Glomerular visceral epithelial cell (primary cell): Measurements from ENCODE around the gene FNDC11.
"Not testable (repeated sequence)": the region's sequence is repeated elsewhere in the genome, so short reads cannot be mapped to it uniquely, and the experiment has no call there.

Experiments
- DNase-seq: peaks from one replicate; pipeline ENCODE4 v3.0.0-alpha.2; 2016; ENCODE audit errors: extremely low spot score

FNDC11 gene, protein sequence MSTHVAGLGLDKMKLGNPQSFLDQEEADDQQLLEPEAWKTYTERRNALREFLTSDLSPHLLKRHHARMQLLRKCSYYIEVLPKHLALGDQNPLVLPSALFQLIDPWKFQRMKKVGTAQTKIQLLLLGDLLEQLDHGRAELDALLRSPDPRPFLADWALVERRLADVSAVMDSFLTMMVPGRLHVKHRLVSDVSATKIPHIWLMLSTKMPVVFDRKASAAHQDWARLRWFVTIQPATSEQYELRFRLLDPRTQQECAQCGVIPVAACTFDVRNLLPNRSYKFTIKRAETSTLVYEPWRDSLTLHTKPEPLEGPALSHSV

DNA sequence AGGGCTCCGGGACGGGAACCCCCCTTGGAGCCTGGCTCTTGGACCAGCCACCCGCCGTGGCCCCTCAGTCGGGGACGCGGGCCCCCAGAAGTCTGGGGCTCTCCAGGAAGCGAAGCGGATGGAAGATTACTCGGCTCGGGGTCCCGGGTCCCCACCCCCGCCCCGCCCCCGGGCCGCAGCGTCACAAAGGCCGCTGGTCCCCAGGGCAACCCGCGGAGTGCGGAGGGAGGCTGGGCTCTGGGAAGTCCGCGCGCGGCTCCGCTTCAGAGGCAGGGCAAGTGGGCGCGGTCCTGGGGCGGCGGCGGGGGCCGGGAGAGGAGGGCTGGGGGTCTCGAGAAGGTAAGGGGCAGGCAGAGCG lies at the start of gene FNDC11:
TSS of gene FNDC11 (plus strand) at position 227 of the 358 bp plus-strand sequence. CDS start 1,505 bp downstream, outside the sequence.
- no peak for DNase-seq

- DNase-seq, result no peak
These were observed 49.3 kb upstream of the FNDC11 start for GRCh38 chr20:63504642-63505041.

GRCh38 chr20:63505281-63505680 lies 48.7 kb upstream of the FNDC11 start:
- DNase-seq, result no peak

- no peak for DNase-seq
These were observed 48.2 kb upstream of the FNDC11 start for GRCh38 chr20:63505723-63506122.

GRCh38 chr20:63507083-63507743 lies 46.7 kb upstream of the FNDC11 start:
- DNase-seq, result no peak

- DNase-seq, result no peak
These were observed 45.7 kb upstream of the FNDC11 start for GRCh38 chr20:63508072-63508768.

DNA sequence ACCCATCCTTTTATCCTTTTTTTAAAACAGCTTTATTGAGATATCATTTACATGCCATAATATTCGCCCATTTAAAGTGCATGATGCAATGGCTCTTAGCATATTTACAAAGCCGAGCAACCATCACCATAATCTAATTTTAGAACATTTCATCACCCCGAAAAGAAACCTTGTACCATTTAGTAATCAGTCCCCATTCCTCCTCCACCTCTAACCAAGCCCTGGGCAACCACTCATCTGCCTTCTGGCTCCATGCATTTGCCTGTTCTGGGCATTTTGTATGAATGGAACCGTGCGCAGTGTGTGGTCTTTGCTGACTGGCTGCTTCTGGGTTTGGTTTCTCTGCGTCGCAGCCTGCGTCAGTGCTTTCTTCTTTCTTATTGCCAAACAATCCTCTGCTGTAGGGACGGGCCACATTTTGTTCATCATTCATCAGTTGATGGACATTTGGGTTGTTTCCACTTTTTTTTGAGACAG lies 44.8 kb upstream of the FNDC11 start:
- no peak for DNase-seq

DNA sequence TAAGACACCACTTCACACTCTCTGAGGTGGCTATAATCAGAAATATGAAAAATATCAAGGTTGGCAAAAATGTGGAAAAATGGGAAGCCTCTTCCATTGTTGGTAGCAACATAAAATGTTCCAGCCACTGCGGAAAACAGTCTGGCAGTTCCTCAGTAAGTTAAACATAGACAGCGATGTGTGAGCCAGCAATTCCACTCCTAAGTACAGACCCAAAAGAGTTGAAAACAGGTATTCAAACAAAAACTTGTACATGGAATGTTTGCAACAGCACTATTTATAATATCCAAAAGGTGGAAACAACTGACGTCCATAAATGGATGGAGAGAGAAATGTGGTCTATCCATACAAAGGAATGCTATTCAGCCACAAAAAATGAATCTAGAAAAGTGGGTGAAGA lies 40.8 kb upstream of the FNDC11 start:
- DNase-seq, result no peak

DNA sequence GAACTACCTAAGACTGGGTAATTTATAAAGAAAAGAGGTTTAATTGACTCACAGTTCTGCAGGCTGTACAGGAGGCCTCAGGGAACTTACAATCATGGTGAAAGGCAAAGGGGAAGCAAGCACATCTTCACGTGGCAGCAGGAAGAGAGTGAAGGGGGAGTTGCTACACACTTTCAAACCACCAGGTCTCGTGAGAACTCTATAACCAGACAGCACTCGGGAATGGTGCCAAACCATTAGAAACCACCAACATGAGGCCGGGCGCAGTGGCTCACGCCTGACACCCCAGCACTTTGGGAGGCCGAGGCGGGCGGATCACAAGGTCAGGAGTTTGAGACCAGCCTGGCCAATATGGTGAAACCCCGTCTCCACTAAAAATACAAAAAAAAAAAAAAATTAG lies 39.4 kb upstream of the FNDC11 start:
- not testable (repeated sequence) for DNase-seq

DNA sequence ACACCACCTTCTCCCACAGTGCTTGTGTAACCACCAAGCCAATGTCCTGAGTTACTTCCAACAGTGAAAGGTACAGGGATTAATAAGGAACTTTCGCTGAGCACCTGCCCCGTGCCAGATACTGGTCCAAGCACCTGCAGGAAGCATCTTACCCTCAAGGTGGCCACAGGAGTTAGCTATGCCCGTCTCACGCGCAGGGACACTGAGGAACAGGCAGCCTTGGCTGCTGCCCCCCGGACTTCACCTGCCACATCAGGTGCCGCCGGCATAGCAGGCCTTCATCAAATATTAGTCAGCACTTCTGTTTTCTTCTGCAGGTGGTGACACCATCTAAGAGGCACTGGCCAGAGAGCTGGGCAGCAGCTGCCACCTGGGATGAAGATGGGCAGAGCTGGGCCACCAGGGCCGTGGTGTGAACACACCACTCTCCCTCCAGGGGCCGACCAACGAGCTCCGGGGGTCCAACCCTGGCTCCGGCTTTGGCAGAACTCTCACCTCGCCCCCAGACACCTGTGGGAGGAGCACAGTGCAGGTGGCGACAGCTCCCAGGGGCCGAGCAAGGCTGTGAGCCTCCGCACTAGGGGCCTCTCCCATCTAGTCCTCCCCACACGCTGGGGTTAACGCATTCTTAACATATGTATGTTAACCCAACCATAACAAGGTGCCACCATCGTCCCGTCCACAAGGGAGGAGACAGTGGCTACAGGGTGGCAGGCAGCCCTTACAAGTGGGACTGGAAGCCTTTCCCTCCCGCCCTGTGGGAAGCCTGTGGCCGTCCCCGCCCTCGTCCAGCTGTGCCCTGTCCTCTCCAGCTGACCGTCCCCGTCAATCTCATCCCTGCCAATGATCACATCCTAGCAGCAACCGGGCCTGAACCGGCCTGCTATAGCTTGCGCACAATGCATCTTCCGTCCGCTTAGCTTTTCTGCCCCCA lies 36.3 kb upstream of the FNDC11 start:
- DNase-seq, result no peak

DNA sequence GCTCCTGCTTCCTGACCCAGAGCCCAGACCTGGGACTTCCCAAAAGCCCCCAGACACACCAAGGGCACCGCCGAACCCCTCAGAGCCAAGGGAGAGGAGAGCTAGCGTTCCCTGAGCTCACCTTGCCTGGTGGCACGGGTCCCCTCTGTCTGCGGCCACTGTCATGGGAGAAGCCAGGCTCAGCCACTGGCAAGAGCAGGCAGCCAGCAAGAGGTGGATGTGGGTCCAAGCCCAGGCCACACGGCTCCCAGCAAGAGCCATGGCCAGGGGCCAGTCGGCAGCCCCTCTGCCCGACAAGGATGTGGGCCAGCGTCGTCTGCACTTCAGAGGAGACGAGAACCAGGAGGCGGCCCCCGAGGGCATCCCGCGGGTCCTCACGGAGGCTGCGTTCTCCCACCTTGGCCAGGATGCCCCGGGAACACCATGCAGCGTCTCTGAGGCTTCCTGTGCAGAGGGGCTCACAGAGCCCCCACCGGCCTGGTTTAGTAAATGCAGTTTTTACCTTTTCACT lies 35.6 kb upstream of the FNDC11 start:
- DNase-seq, result no peak

- no peak for DNase-seq
These were observed 34.9 kb upstream of the FNDC11 start for GRCh38 chr20:63518946-63519667.

- peak; percentile 74 for DNase-seq
These were observed 34.1 kb upstream of the FNDC11 start for GRCh38 chr20:63519668-63520503.

DNA sequence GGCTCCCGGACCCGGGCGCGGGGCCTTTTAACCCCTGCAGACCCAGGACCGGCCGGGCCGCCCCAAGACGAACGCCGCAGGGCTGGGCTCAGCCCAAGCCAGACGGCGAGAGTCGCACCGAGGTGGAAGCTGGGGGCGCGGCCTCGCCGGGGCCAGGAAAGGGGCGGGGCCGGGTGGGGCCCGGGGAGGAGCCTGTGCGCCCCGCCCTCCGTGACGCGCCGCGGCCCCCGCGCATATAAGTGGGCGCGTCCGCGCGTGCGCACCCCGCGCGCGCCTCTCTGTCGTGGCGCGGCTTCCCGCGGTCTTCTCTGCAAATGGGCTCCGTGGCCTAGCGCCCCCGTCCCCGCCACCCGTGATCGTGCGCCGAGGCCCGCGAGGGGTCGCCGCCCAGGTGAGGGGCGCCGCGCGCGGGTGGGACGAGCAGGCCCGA lies 33.4 kb upstream of the FNDC11 start, which contains the start of gene PPDPF:
TSS of gene PPDPF (plus strand) at position 262 of the 430 bp plus-strand sequence. CDS start 544 bp downstream, outside the sequence.
- peak; percentile 92 for DNase-seq

- peak; percentile 77 for DNase-seq
These were observed 32.9 kb upstream of the FNDC11 start for GRCh38 chr20:63520934-63521601.

DNA sequence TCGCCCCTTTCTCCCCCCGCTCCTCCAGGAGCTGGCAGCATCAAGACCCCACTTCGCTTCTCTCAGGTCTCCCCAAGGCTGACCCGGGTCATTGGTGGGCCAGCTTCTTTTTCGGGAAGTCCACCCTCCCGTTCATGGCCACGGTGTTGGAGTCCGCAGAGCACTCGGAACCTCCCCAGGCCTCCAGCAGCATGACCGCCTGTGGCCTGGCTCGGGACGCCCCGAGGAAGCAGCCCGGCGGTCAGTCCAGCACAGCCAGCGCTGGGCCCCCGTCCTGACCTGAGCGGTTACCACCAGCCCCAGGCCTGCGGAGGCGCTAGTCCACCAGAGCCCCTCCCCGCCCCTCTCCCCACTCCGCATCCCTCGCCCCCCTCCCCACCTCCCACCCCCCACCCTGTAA lies 32.4 kb upstream of the FNDC11 start:
- DNase-seq, result no peak

GRCh38 chr20:63522091-63522868 lies 31.7 kb upstream of the FNDC11 start:
- no peak for DNase-seq

GRCh38 chr20:63522981-63523611 lies 30.9 kb upstream of the FNDC11 start:
- DNase-seq, result no peak
